Testis (tissue), 3 donors: ENCODE measurements around the gene SLC7A6OS. TPM values are rescaled to one million over a fixed set of nuclear protein-coding genes. Genes with fewer than 3 reads are reported as not detected.

Source experiments
- DNase-seq: peaks from one replicate; pipeline ENCODE4 v3.0.0-alpha.2; 2019
- H3K27ac ChIP-seq, 2 donors: fragments of 200-600 bp; sonication (generic); one replicate each; pipeline ENCODE4 v1.5.1; 2019
- H3K27me3 ChIP-seq: fragments of 200-600 bp; sonication (generic); one replicate; pipeline ENCODE4 v1.5.1; 2019
- H3K36me3 ChIP-seq: fragments of 200-600 bp; sonication (generic); one replicate; pipeline ENCODE4 v1.5.1; 2017; ENCODE audit warnings: low read depth; ENCODE audit errors: missing control alignments
- H3K4me1 ChIP-seq: fragments of 200-600 bp; sonication (generic); one replicate; pipeline ENCODE4 v1.5.1; 2019
- H3K4me3 ChIP-seq, 2 donors: fragments of 200-600 bp; sonication (generic); one replicate each; pipeline ENCODE4 v1.5.1; 2017 to 2019
- H3K9me3 ChIP-seq: fragments of 200-600 bp; sonication (generic); one replicate; pipeline ENCODE4 v1.5.1; 2017
- CTCF ChIP-seq, 3 experiments: fragments of 450-650 bp in 2 of 3; fragments of 200-600 bp in 1 of 3; sonication (generic) in 1 of 3; IDR thresholded peaks; one replicate each; pipeline ENCODE4 v1.5.1; 2016 to 2019; ENCODE audit warnings: antibody characterized with exemption in 3 of 3, mild to moderate bottlenecking in 2 of 3, moderate library complexity in 1 of 3
- POLR2A ChIP-seq: fragments of 450-650 bp; IDR thresholded peaks from one replicate; pipeline ENCODE4 v1.6.1; 2017; ENCODE audit warnings: antibody characterized with exemption, mild to moderate bottlenecking, moderate library complexity
- WGBS, 2 donors: methylation state at CpG; one replicate each; pipeline ENCODE4 v1.1.5; 2018; 5-methylcytosine and 5-hydroxymethylcytosine counted together
- intact Hi-C: fragments of 100-400 bp; cut with DNase I; formaldehyde crosslinking; loops from one replicate; pipeline ENCODE4 v1.15.1; 2023; ENCODE audit warnings: low total_unique reads
- polyA plus RNA-seq: library from polyadenylated mRNA; stranded (reverse); fragments of 350-450 nt; fragmentation: Illumina TruSeq; extraction: RNeasy Lipid Tissue Mini Kit (QIAGEN cat#74804); gene quantifications from one replicate; pipeline ENCODE4 v1.2.3, GENCODE V29; 2014; ENCODE audit warnings: low read depth, low replicate concordance; ENCODE audit not compliant: insufficient read depth
- total RNA-seq, 2 donors: library from RNA; depleted of rRNA; stranded (reverse); fragments of >200 nt; gene quantifications; one replicate each; pipeline ENCODE4 v1.2.3, GENCODE V29; 2016

SLC7A6OS gene
- total and polyA plus RNA-seq, 3 donors from 2014 or later, result 14.7 to 25.8 (median 24.3) TPM

- H3K4me3 ChIP-seq, result no peak overlapping the region
- TF ChIP-seq CTCF (IDR thresholded peaks at IDR 0.05) (no peak), POLR2A (no peak)
- DNase-seq, result no peak
- H3K27ac ChIP-seq, result peak overlapping the region; percentile 44 to 57
- H3K36me3 ChIP-seq, result no peaks in the 10 kb centered on the region
- H3K9me3 ChIP-seq, result no peaks in the 10 kb centered on the region
- WGBS, 2 donors, result 95 to 100% methylated on average over 4 of the region's 4 CpGs
- no peaks in the 10 kb centered on the region for H3K27me3 ChIP-seq
- peaks cover 49% of the 10 kb centered on the region for H3K4me1 ChIP-seq
- intact Hi-C loops, result no loop called here
These were observed 41.0 kb downstream of the SLC7A6OS start for GRCh38 chr16:68269793-68270192.

GRCh38 chr16:68267612-68268405 lies 42.9 kb downstream of the SLC7A6OS start:
- no peak for DNase-seq
- H3K36me3 ChIP-seq, result no peaks in the 10 kb centered on the region
- 66 to 67% methylated on average over 6 of the region's 6 CpGs for WGBS, 2 donors
- no peak overlapping the region for H3K27ac ChIP-seq
- no peaks in the 10 kb centered on the region for H3K9me3 ChIP-seq
- intact Hi-C loops, result no loop called here
- H3K4me3 ChIP-seq, result no peak overlapping the region
- peaks cover 46% of the 10 kb centered on the region for H3K4me1 ChIP-seq
- TF ChIP-seq POLR2A (no peak), CTCF (IDR thresholded peaks at IDR 0.05) (no peak)
- no peaks in the 10 kb centered on the region for H3K27me3 ChIP-seq

- no peak for TF ChIP-seq POLR2A
- no peak for TF ChIP-seq CTCF (IDR thresholded peaks at IDR 0.05)
- intact Hi-C loops, result loop anchor here (2.0 kb wide), 1 partner anchor 64 kb away; no protein-coding TSS in a partner anchor
These were observed 45.4 kb downstream of the SLC7A6OS start for GRCh38 chr16:68265078-68265920.

GRCh38 chr16:68264128-68265077 lies 46.3 kb downstream of the SLC7A6OS start, which contains the start of gene SLC7A6:
TSS of gene SLC7A6 (plus strand) at chr16:68264526. CDS start at chr16:68274727, 10,201 bp downstream.
- no peaks in the 10 kb centered on the region for H3K27me3 ChIP-seq
- no peaks in the 10 kb centered on the region for H3K9me3 ChIP-seq
- peak within 1 kb of the TSS; percentile 86 to 94 for H3K27ac ChIP-seq
- intact Hi-C loops, result loop anchor here (2.0 to 5.0 kb wide), 2 partner anchors 48 to 64 kb away; partner anchors contain the start of genes PRMT7 and SLC7A6OS
- TF ChIP-seq POLR2A (no peak), CTCF (IDR thresholded peaks at IDR 0.05) (peak; percentile 56 to 75 (median 67))
- 0% methylated on average over 13 to 102 of the region's 123 CpGs for WGBS, 2 donors
- DNase-seq, result peak; percentile 89
- no peaks in the 10 kb centered on the region for H3K36me3 ChIP-seq
- H3K4me3 ChIP-seq, result peak within 1 kb of the TSS; percentile 82 to 84
- peaks cover 21% of the 10 kb centered on the region for H3K4me1 ChIP-seq

More at GRCh38 chr16:68265078-68265920, 45.4 kb downstream of the SLC7A6OS start:
- Histone ChIP-seq H3K27me3 (no peaks in the 10 kb centered on the region), H3K27ac (peak overlapping the region; percentile 86 to 94), H3K4me1 (peaks cover 23% of the 10 kb centered on the region), H3K4me3 (peak overlapping the region; percentile 82 to 84), H3K36me3 (no peaks in the 10 kb centered on the region), H3K9me3 (no peaks in the 10 kb centered on the region)
- DNase-seq, result peak; percentile 59
- WGBS, 2 donors, result 2 to 3% methylated on average over 23 of the region's 23 CpGs
